ENCODE measurements around the gene ZMIZ1. TPM values are rescaled to one million over a fixed set of nuclear protein-coding genes. Genes with fewer than 3 reads are reported as not detected.

The ZMIZ1 gene
- polyA plus RNA-seq, 3 donors, result 3.3 to 64.6 (median 8.9) TPM

DNA sequence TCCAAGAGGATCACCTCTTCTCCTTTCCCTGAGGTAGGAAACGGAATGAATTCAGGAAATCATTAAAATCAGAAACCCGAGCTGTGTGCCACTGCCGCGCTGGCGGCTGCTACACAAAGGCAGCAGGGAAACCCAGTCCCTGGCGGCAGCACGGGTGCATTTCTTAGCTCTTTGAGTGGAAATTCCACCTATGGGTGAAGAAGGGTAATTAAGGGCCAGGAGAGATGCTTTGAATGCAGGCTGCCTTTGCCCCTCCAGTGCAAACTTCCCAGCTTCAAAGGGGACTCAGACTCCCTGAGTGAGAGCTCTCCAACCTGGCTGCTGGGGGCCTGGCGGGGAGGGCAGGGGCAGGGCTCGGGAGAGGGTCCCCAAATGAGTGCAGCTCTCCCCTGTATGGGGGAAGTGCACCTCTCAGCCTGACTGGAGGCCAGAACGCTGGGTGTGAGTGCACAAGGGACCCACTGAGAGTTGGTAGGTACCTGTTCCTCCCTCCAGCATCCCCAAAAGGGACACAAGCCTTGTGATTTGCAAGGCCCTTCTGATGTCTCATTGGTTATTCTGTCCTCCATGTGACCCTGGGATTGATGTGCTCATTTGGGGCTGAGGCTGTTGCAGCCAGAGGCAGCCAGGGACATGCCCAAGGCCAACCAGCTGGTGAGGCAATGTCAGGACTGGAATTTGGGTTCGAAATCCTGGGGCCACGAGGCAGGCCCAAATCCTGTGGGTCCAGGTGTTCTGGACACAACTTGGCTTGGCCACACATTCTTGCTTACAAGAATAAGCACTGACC is 16.3 kb upstream of the ZMIZ1 start:
- 26% methylated on average over 8 of the region's 12 CpGs for WGBS (ENCODE audit: insufficient coverage)
- Histone ChIP-seq H3K79me2 (ENCODE audit: insufficient read depth, low read length) (no peaks in the 10 kb centered on the region), H3K4me1 (ENCODE audit: control insufficient read depth in 1 of 2, insufficient read depth in 2 of 2, low read length in 2 of 2) (peaks cover 19% of the 10 kb centered on the region in 2 donors), H4K20me1 (ENCODE audit: insufficient read depth, low read length) (no peaks in the 10 kb centered on the region), H3K4me2 (replicated peaks; ENCODE audit: extremely low read depth, low read length, poor library complexity, severe bottlenecking) (no peak overlapping the region), H2AFZ (ENCODE audit: insufficient read depth, low read depth, low read length, poor library complexity, severe bottlenecking) (no peak overlapping the region), H3K9me3 (replicated peaks in 1 of 2; ENCODE audit: control insufficient read depth in 1 of 2, insufficient read depth in 1 of 2, low read length in 2 of 2) (no peaks in the 10 kb centered on the region), H3K27ac (ENCODE audit: low read depth in 1 of 2, low read length in 2 of 2) (no peak overlapping the region), H3K27me3 (ENCODE audit: control insufficient read depth in 2 of 2, insufficient read depth in 2 of 2, low read length in 2 of 2) (no peaks in the 10 kb centered on the region), H3K9ac (ENCODE audit: insufficient read depth, low read length, poor library complexity, severe bottlenecking) (no peak overlapping the region), H3K36me3 (replicated peaks in 1 of 2; ENCODE audit: control insufficient read depth in 1 of 2, insufficient read depth in 2 of 2, low read length in 2 of 2) (no peaks in the 10 kb centered on the region), H3K4me3 (replicated peaks in 1 of 3; ENCODE audit: low read depth in 2 of 3, low read length in 3 of 3) (no peak overlapping the region)
- H3K4me3 Mint-ChIP-seq, result peak overlapping the region in 1 of 2 donors; percentile 46
- TF ChIP-seq, protein P1, sequence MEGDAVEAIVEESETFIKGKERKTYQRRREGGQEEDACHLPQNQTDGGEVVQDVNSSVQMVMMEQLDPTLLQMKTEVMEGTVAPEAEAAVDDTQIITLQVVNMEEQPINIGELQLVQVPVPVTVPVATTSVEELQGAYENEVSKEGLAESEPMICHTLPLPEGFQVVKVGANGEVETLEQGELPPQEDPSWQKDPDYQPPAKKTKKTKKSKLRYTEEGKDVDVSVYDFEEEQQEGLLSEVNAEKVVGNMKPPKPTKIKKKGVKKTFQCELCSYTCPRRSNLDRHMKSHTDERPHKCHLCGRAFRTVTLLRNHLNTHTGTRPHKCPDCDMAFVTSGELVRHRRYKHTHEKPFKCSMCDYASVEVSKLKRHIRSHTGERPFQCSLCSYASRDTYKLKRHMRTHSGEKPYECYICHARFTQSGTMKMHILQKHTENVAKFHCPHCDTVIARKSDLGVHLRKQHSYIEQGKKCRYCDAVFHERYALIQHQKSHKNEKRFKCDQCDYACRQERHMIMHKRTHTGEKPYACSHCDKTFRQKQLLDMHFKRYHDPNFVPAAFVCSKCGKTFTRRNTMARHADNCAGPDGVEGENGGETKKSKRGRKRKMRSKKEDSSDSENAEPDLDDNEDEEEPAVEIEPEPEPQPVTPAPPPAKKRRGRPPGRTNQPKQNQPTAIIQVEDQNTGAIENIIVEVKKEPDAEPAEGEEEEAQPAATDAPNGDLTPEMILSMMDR (IDR thresholded peaks at IDR 0.05), result peak; percentile 61
- H3K27me3 Mint-ChIP-seq (ENCODE audit: low read depth in 3 of 3), result peaks cover 0 to 16% (median 6%) of the 10 kb centered on the region in 3 donors
- no peak overlapping the region for H3K27ac Mint-ChIP-seq
- peaks cover 0 to 6% (median 0%) of the 10 kb centered on the region in 7 donors for H3K9me3 Mint-ChIP-seq
- no peaks in the 10 kb centered on the region for H3K36me3 Mint-ChIP-seq
- DNase-seq, result peak in 2 of 3 donors; percentile 35 to 44
- H3K4me1 Mint-ChIP-seq, result peaks cover 23% of the 10 kb centered on the region
- intact Hi-C loops (cut with micrococcal nuclease), result no loop called here

DNA sequence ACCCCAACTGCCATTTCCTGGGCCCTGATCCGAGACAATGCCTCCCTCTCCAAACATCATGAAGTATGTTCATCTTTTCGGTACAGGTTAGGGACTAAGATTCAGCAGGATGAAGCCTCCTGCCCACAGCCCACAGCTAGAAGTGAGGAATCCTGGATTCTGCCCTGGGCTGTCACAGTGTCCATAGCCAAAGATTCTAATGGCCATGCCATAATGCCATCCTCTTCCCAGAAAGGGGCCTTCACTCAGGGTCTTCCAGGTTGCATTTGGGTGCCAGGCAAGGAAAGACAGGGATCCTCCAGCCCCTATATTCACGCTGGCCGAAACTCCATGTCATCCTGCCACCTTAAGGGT is 15.7 kb upstream of the ZMIZ1 start:
- Histone ChIP-seq H3K27ac (ENCODE audit: low read depth in 1 of 2, low read length in 2 of 2) (no peak overlapping the region), H3K9ac (ENCODE audit: insufficient read depth, low read length, poor library complexity, severe bottlenecking) (no peak overlapping the region), H3K27me3 (ENCODE audit: control insufficient read depth in 2 of 2, insufficient read depth in 2 of 2, low read length in 2 of 2) (no peaks in the 10 kb centered on the region), H3K79me2 (ENCODE audit: insufficient read depth, low read length) (no peaks in the 10 kb centered on the region), H3K36me3 (replicated peaks in 1 of 2; ENCODE audit: control insufficient read depth in 1 of 2, insufficient read depth in 2 of 2, low read length in 2 of 2) (no peaks in the 10 kb centered on the region), H3K4me3 (replicated peaks in 1 of 3; ENCODE audit: low read depth in 2 of 3, low read length in 3 of 3) (no peak overlapping the region), H3K4me1 (ENCODE audit: control insufficient read depth in 1 of 2, insufficient read depth in 2 of 2, low read length in 2 of 2) (peaks cover 13% of the 10 kb centered on the region in 2 donors), H3K9me3 (replicated peaks in 1 of 2; ENCODE audit: control insufficient read depth in 1 of 2, insufficient read depth in 1 of 2, low read length in 2 of 2) (no peaks in the 10 kb centered on the region), H2AFZ (ENCODE audit: insufficient read depth, low read depth, low read length, poor library complexity, severe bottlenecking) (no peak overlapping the region), H3K4me2 (replicated peaks; ENCODE audit: extremely low read depth, low read length, poor library complexity, severe bottlenecking) (no peak overlapping the region), H4K20me1 (ENCODE audit: insufficient read depth, low read length) (no peaks in the 10 kb centered on the region)
- H3K27me3 Mint-ChIP-seq (ENCODE audit: low read depth in 3 of 3), result peaks cover 0 to 16% (median 6%) of the 10 kb centered on the region in 3 donors
- DNase-seq, result no peak
- peaks cover 17% of the 10 kb centered on the region for H3K4me1 Mint-ChIP-seq
- H3K9me3 Mint-ChIP-seq, result peaks cover 0 to 6% (median 0%) of the 10 kb centered on the region in 7 donors
- TF ChIP-seq, protein P1 (IDR thresholded peaks at IDR 0.05), result no peak
- 92% methylated on average over 2 of the region's 4 CpGs for WGBS (ENCODE audit: insufficient coverage)
- intact Hi-C loops (cut with micrococcal nuclease), result no loop called here
- no peaks in the 10 kb centered on the region for H3K36me3 Mint-ChIP-seq
- no peak overlapping the region for H3K27ac Mint-ChIP-seq
- no peak overlapping the region for H3K4me3 Mint-ChIP-seq
